HUES64 (cell line): ENCODE data around the gene SGCG.

Experiments used
- H3K27ac ChIP-seq: 2 replicates; pipeline ENCODE4 v1.7.0; 2013; ENCODE audit warnings: low read depth, low read length, inconsistent platforms
- H3K27me3 ChIP-seq: 2 replicates; pipeline ENCODE4 v1.6.1; 2013; ENCODE audit warnings: mild to moderate bottlenecking, low read length; ENCODE audit not compliant: insufficient read depth
- H3K36me3 ChIP-seq: 2 replicates; pipeline ENCODE4 v1.6.1; 2013; ENCODE audit warnings: mild to moderate bottlenecking, low read length; ENCODE audit not compliant: insufficient read depth
- H3K4me1 ChIP-seq: 2 replicates; pipeline ENCODE4 v1.6.1; 2013; ENCODE audit warnings: mild to moderate bottlenecking, low read length, moderate library complexity; ENCODE audit not compliant: insufficient read depth
- H3K4me3 ChIP-seq: 2 replicates; pipeline ENCODE4 v1.5.1; 2013; ENCODE audit warnings: mild to moderate bottlenecking, low read length, moderate library complexity
- H3K9ac ChIP-seq: 2 replicates; pipeline ENCODE4 v1.6.1; 2013; ENCODE audit warnings: mild to moderate bottlenecking, low read depth, low read length
- H3K9me3 ChIP-seq: 2 replicates; pipeline ENCODE4 v1.6.1; 2013; ENCODE audit warnings: low read depth, low read length; ENCODE audit not compliant: insufficient read depth
- WGBS: fragments of 150-250, 120-280 bp; methylation state at CpG from one replicate; pipeline ENCODE4 v1.1.7; 2013; ENCODE audit warnings: missing lambda C conversion rate; 5-methylcytosine and 5-hydroxymethylcytosine counted together

The SGCG gene

GRCh38 chr13:23359882-23360281 lies 179.1 kb downstream of the SGCG start:
- WGBS = 100% methylated on average over 1 of the region's 1 CpG
- Histone ChIP-seq H3K9me3 (no peaks in the 10 kb centered on the region), H3K4me1 (no peaks in the 10 kb centered on the region), H3K4me3 (no peak overlapping the region), H3K27ac (no peak overlapping the region), H3K27me3 (no peaks in the 10 kb centered on the region), H3K9ac (no peak overlapping the region), H3K36me3 (peaks cover 89% of the 10 kb centered on the region)

- Histone ChIP-seq H3K9me3 (no peaks in the 10 kb centered on the region), H3K4me3 (no peak overlapping the region), H3K9ac (no peak overlapping the region), H3K4me1 (no peaks in the 10 kb centered on the region), H3K36me3 (peaks cover 86% of the 10 kb centered on the region), H3K27me3 (no peaks in the 10 kb centered on the region), H3K27ac (no peak overlapping the region)
- 96% methylated on average over 3 of the region's 3 CpGs for WGBS
These were observed 184.9 kb downstream of the SGCG start for GRCh38 chr13:23365652-23366051.

GRCh38 chr13:23367907-23368306 lies 187.1 kb downstream of the SGCG start:
- Histone ChIP-seq H3K4me3 (no peak overlapping the region), H3K4me1 (no peaks in the 10 kb centered on the region), H3K9me3 (no peaks in the 10 kb centered on the region), H3K36me3 (peaks cover 94% of the 10 kb centered on the region), H3K27ac (no peak overlapping the region), H3K27me3 (no peaks in the 10 kb centered on the region), H3K9ac (no peak overlapping the region)
- WGBS = 97% methylated on average over 6 of the region's 6 CpGs

- Histone ChIP-seq H3K9ac (no peak overlapping the region), H3K4me1 (peaks cover 13% of the 10 kb centered on the region; the same call in 1 of the 2 replicates), H3K27ac (no peak overlapping the region), H3K36me3 (peaks cover 60% of the 10 kb centered on the region), H3K4me3 (no peak overlapping the region), H3K9me3 (no peaks in the 10 kb centered on the region), H3K27me3 (no peaks in the 10 kb centered on the region)
- 81% methylated on average over 5 of the region's 5 CpGs for WGBS
These were observed 191.6 kb downstream of the SGCG start for GRCh38 chr13:23372264-23372906.
